GM12878 (cell line): ENCODE data around the gene CTNNA3.

Experiments
- ATF2 ChIP-seq: IDR thresholded peaks from 2 replicates; pipeline ENCODE4 v1.6.1; 2012; ENCODE audit warnings: low read length, inconsistent platforms
- ESRRA ChIP-seq: IDR thresholded peaks from 2 replicates; pipeline ENCODE4 v1.6.1; 2012; ENCODE audit warnings: mild to moderate bottlenecking, low read length, improper control_type of control experiment
- ETV6 ChIP-seq, 2 experiments: fragments of 450-650 bp in 1 of 2; IDR thresholded peaks in 1 of 2; conservative IDR thresholded peaks in 1 of 2; 2 replicates each; pipeline ENCODE4 v1.6.1; 2014; ENCODE audit warnings: antibody characterized with exemption in 1 of 2, borderline replicate concordance in 1 of 2, low read depth in 1 of 2, mild to moderate bottlenecking in 1 of 2, moderate library complexity in 1 of 2
- GABPA ChIP-seq: IDR thresholded peaks from 2 replicates; pipeline ENCODE4 v1.6.1; 2014; ENCODE audit warnings: antibody characterized with exemption, low read depth, mild to moderate bottlenecking, inconsistent platforms
- MAX ChIP-seq: IDR thresholded peaks from 2 replicates; pipeline ENCODE4 v1.6.1; 2012; ENCODE audit warnings: low read depth, low read length, improper control_type of control experiment
- MXI1 ChIP-seq: fragments of 150-350 bp; IDR thresholded peaks from 2 replicates; pipeline ENCODE4 v1.6.1; 2011; ENCODE audit warnings: low read depth, mild to moderate bottlenecking, inconsistent platforms, low read length, improper control_type of control experiment
- POLR2A ChIP-seq: IDR thresholded peaks from 2 replicates; pipeline ENCODE4 v1.6.1; 2011; ENCODE audit warnings: low read depth, mild to moderate bottlenecking, low read length
- RAD21 ChIP-seq: IDR thresholded peaks from 2 replicates; pipeline ENCODE4 v1.6.1; 2011; ENCODE audit warnings: mild to moderate bottlenecking, low read depth, low read length, moderate library complexity; ENCODE audit not compliant: insufficient read depth
- STAT3 ChIP-seq: IDR thresholded peaks from 2 replicates; pipeline ENCODE4 v1.6.1; 2011; ENCODE audit warnings: low read depth, low read length, improper control_type of control experiment
- SUZ12 ChIP-seq: fragments of 200-600 bp; sonication (generic); IDR thresholded peaks from one replicate; pipeline ENCODE4 v1.6.1; 2018; ENCODE audit warnings: antibody characterized with exemption, mild to moderate bottlenecking; ENCODE audit not compliant: unreplicated experiment
- ZBTB33 ChIP-seq: fragments of 450-650 bp; IDR thresholded peaks from 2 replicates; pipeline ENCODE4 v1.6.1; 2017; ENCODE audit warnings: mild to moderate bottlenecking
- ZNF274 ChIP-seq: IDR thresholded peaks from one replicate; pipeline ENCODE4 v1.8.0; 2011; ENCODE audit not compliant: insufficient read length, insufficient read depth
- TF ChIP-seq, protein P1 (sequence below), 3 experiments: IDR thresholded peaks in 2 of 3; conservative IDR thresholded peaks in 1 of 3; 2 replicates each; pipeline ENCODE4 v1.5.1; 2011; ENCODE audit warnings: low read depth in 3 of 3, low read length in 3 of 3, mild to moderate bottlenecking in 3 of 3, control low read depth in 2 of 3, moderate library complexity in 2 of 3, inconsistent platforms in 1 of 3, mixed read lengths in 1 of 3; ENCODE audit not compliant: control insufficient read depth in 2 of 3, insufficient read depth in 1 of 3; ENCODE audit errors: extremely low read depth in 1 of 3
- TF ChIP-seq, protein P2 (sequence below): fragments of 450-650 bp; IDR thresholded peaks from 2 replicates; pipeline ENCODE4 v1.6.1; 2016; ENCODE audit warnings: mild to moderate bottlenecking

DNA sequence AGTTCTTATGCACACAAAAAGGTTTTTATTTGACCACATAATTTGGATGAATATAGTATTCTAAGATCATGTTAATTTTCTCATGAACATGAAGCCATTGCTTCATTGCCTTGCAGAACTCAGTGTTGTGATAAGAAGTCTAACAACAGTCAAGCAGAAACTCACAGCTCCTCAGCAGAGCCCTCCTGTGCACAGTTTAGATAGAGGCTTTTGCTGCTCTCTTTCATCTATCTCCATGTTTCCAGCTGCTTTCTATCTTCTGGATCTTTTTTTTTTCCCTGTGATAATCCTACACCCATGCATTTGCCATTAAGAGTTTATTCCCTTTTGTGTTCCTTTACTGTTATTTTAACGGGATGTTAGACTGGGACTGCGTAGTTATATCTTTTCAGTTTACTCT lies 1327.8 kb downstream of the CTNNA3 start:
- TF ChIP-seq ZNF274: no peak
- no peak for TF ChIP-seq MAX
- TF ChIP-seq, protein P1, sequence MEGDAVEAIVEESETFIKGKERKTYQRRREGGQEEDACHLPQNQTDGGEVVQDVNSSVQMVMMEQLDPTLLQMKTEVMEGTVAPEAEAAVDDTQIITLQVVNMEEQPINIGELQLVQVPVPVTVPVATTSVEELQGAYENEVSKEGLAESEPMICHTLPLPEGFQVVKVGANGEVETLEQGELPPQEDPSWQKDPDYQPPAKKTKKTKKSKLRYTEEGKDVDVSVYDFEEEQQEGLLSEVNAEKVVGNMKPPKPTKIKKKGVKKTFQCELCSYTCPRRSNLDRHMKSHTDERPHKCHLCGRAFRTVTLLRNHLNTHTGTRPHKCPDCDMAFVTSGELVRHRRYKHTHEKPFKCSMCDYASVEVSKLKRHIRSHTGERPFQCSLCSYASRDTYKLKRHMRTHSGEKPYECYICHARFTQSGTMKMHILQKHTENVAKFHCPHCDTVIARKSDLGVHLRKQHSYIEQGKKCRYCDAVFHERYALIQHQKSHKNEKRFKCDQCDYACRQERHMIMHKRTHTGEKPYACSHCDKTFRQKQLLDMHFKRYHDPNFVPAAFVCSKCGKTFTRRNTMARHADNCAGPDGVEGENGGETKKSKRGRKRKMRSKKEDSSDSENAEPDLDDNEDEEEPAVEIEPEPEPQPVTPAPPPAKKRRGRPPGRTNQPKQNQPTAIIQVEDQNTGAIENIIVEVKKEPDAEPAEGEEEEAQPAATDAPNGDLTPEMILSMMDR (IDR thresholded peaks at IDR 0.05 in 2 of 3, conservative IDR thresholded peaks at IDR 0.05 in 1 of 3; ENCODE audit: control insufficient read depth in 2 of 3, extremely low read depth in 1 of 3, insufficient read depth in 1 of 3, low read depth in 3 of 3, low read length in 3 of 3): no peak
- TF ChIP-seq RAD21: no peak
- no peak for TF ChIP-seq POLR2A
- no peak for TF ChIP-seq GABPA
- TF ChIP-seq, protein P2, sequence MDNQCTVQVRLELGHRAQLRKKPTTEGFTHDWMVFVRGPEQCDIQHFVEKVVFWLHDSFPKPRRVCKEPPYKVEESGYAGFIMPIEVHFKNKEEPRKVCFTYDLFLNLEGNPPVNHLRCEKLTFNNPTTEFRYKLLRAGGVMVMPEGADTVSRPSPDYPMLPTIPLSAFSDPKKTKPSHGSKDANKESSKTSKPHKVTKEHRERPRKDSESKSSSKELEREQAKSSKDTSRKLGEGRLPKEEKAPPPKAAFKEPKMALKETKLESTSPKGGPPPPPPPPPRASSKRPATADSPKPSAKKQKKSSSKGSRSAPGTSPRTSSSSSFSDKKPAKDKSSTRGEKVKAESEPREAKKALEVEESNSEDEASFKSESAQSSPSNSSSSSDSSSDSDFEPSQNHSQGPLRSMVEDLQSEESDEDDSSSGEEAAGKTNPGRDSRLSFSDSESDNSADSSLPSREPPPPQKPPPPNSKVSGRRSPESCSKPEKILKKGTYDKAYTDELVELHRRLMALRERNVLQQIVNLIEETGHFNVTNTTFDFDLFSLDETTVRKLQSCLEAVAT: no peak
- no peak for TF ChIP-seq ESRRA
- no peak for TF ChIP-seq SUZ12
- no peak for TF ChIP-seq ZBTB33
- TF ChIP-seq STAT3: no peak
- TF ChIP-seq MXI1: no peak
- TF ChIP-seq ATF2: no peak
- TF ChIP-seq ETV6 (conservative IDR thresholded peaks at IDR 0.05 in 1 of 2, IDR thresholded peaks at IDR 0.05 in 1 of 2; ENCODE audit: borderline replicate concordance in 1 of 2, low read depth in 1 of 2): no peak
